ENCODE results near the gene RPRD1B. TPM values are rescaled to one million over a fixed set of nuclear protein-coding genes. Genes with fewer than 3 reads are reported as not detected.

The RPRD1B gene
- total and polyA plus RNA-seq, 2 experiments from 2014 or later = 16.5 to 28.0 TPM

- Histone ChIP-seq H3K27me3 (no peaks in the 10 kb centered on the region), H4K20me1 (ENCODE audit: insufficient read depth, poor library complexity, severe bottlenecking) (no peaks in the 10 kb centered on the region), H3K4me3 (no peak overlapping the region), H3K9me2 (replicated peaks; ENCODE audit: insufficient read depth) (no peaks in the 10 kb centered on the region), H2AFZ (no peak overlapping the region), H3K27ac (no peak overlapping the region), H3K4me2 (no peak overlapping the region), H3K79me2 (no peaks in the 10 kb centered on the region), H3K9me3 (ENCODE audit: low read depth) (no peaks in the 10 kb centered on the region), H3K36me3 (replicated peaks; ENCODE audit: insufficient read depth, low read depth) (no peaks in the 10 kb centered on the region), H3K4me1 (ENCODE audit: insufficient read depth) (peaks cover 3% of the 10 kb centered on the region)
- DNase-seq (ENCODE audit: low spot score) = no peak
- 82% methylated on average over 11 of the region's 11 CpGs for WGBS (ENCODE audit: low lambda C conversion rate, missing lambda C conversion rate)
- TF ChIP-seq CTCF (IDR thresholded peaks at IDR 0.05; ENCODE audit: poor library complexity) = no peak
- TF ChIP-seq EZH2 (IDR thresholded peaks at IDR 0.05; ENCODE audit: borderline replicate concordance) = no peak
- TF ChIP-seq EZH2phosphoT487 (IDR thresholded peaks at IDR 0.05; ENCODE audit: low read depth, severe bottlenecking, unreplicated experiment) = no peak
These were observed 99.5 kb downstream of the RPRD1B start for GRCh38 chr20:38132910-38133501.

- peak overlapping the region; percentile 8 for H3K27ac ChIP-seq
- H3K4me1 ChIP-seq (ENCODE audit: insufficient read depth) = peaks cover 3% of the 10 kb centered on the region
- H3K27me3 ChIP-seq = no peaks in the 10 kb centered on the region
- DNase-seq (ENCODE audit: low spot score) = no peak
- H2AFZ ChIP-seq = no peak overlapping the region
- no peaks in the 10 kb centered on the region for H3K36me3 ChIP-seq (replicated peaks; ENCODE audit: insufficient read depth, low read depth)
- no peak overlapping the region for H3K4me2 ChIP-seq
- WGBS (ENCODE audit: low lambda C conversion rate, missing lambda C conversion rate) = 96% methylated on average over 10 of the region's 10 CpGs
- TF ChIP-seq CTCF (IDR thresholded peaks at IDR 0.05; ENCODE audit: poor library complexity) (no peak), EZH2phosphoT487 (IDR thresholded peaks at IDR 0.05; ENCODE audit: low read depth, severe bottlenecking, unreplicated experiment) (no peak), EZH2 (IDR thresholded peaks at IDR 0.05; ENCODE audit: borderline replicate concordance) (no peak)
- no peaks in the 10 kb centered on the region for H4K20me1 ChIP-seq (ENCODE audit: insufficient read depth, poor library complexity, severe bottlenecking)
- no peaks in the 10 kb centered on the region for H3K9me2 ChIP-seq (replicated peaks; ENCODE audit: insufficient read depth)
- H3K4me3 ChIP-seq = no peak overlapping the region
- no peaks in the 10 kb centered on the region for H3K9me3 ChIP-seq (ENCODE audit: low read depth)
- no peaks in the 10 kb centered on the region for H3K79me2 ChIP-seq
These were observed 100.3 kb downstream of the RPRD1B start for GRCh38 chr20:38133680-38134426.

- WGBS (ENCODE audit: low lambda C conversion rate, missing lambda C conversion rate) = 63% methylated on average over 9 of the region's 9 CpGs
These were observed 101.1 kb downstream of the RPRD1B start for GRCh38 chr20:38134427-38135270.

More at GRCh38 chr20:38134427-38135270, 101.1 kb downstream of the RPRD1B start:
- H3K79me2 ChIP-seq = no peaks in the 10 kb centered on the region
- peak overlapping the region; percentile 27 for H3K27ac ChIP-seq
- H2AFZ ChIP-seq = no peak overlapping the region
- no peak for TF ChIP-seq EZH2 (IDR thresholded peaks at IDR 0.05; ENCODE audit: borderline replicate concordance)
- no peak for TF ChIP-seq CTCF (IDR thresholded peaks at IDR 0.05; ENCODE audit: poor library complexity)
- TF ChIP-seq EZH2phosphoT487 (IDR thresholded peaks at IDR 0.05; ENCODE audit: low read depth, severe bottlenecking, unreplicated experiment) = no peak
- H3K4me2 ChIP-seq = no peak overlapping the region
- H3K9me2 ChIP-seq (replicated peaks; ENCODE audit: insufficient read depth) = no peaks in the 10 kb centered on the region
- H3K9me3 ChIP-seq (ENCODE audit: low read depth) = no peaks in the 10 kb centered on the region
- peaks cover 4% of the 10 kb centered on the region for H3K4me1 ChIP-seq (ENCODE audit: insufficient read depth)
- H3K4me3 ChIP-seq = no peak overlapping the region
- no peaks in the 10 kb centered on the region for H3K36me3 ChIP-seq (replicated peaks; ENCODE audit: insufficient read depth, low read depth)
- H4K20me1 ChIP-seq (ENCODE audit: insufficient read depth, poor library complexity, severe bottlenecking) = no peaks in the 10 kb centered on the region
- no peaks in the 10 kb centered on the region for H3K27me3 ChIP-seq
- no peak for DNase-seq (ENCODE audit: low spot score)
